Muscle layer of duodenum (tissue), 2 donors: ENCODE data around the gene EPB41L1.

Source experiments
- H3K27ac ChIP-seq: one replicate; pipeline ENCODE4 v1.7.0; 2013; ENCODE audit warnings: mild to moderate bottlenecking, low read length
- H3K27me3 ChIP-seq: one replicate; pipeline ENCODE4 v1.7.0; 2013; ENCODE audit warnings: low read depth, mild to moderate bottlenecking, control low read depth, low read length
- H3K36me3 ChIP-seq, 2 donors: one replicate each; pipeline ENCODE4 v1.7.0; 2013; ENCODE audit warnings: low read length in 2 of 2, control low read depth in 1 of 2, mild to moderate bottlenecking in 1 of 2; ENCODE audit not compliant: insufficient read depth in 2 of 2, control insufficient read depth in 1 of 2
- H3K4me1 ChIP-seq, 2 donors: one replicate each; pipeline ENCODE4 v1.7.0; 2013; ENCODE audit warnings: low read length in 2 of 2, mild to moderate bottlenecking in 2 of 2, control low read depth in 1 of 2, moderate library complexity in 1 of 2; ENCODE audit not compliant: insufficient read depth in 2 of 2, control insufficient read depth in 1 of 2
- H3K4me3 ChIP-seq, 2 donors: one replicate each; pipeline ENCODE4 v1.7.0; 2013; ENCODE audit warnings: low read length in 2 of 2, low read depth in 1 of 2, mild to moderate bottlenecking in 1 of 2
- H3K9me3 ChIP-seq, 2 donors: one replicate each; pipeline ENCODE4 v1.7.0; 2013; ENCODE audit warnings: low read length in 2 of 2, control low read depth in 1 of 2, mild to moderate bottlenecking in 1 of 2; ENCODE audit not compliant: control insufficient read depth in 1 of 2
- donor health status: healthy.

Gene EPB41L1

GRCh38 chr20:36157610-36158009 lies 3.1 kb downstream of the EPB41L1 start:
- Histone ChIP-seq H3K4me1 (peaks cover 0 to 28% of the 10 kb centered on the region in 2 donors), H3K36me3 (no peaks in the 10 kb centered on the region), H3K27me3 (no peaks in the 10 kb centered on the region), H3K9me3 (no peaks in the 10 kb centered on the region), H3K27ac (no peak overlapping the region), H3K4me3 (no peak overlapping the region)

DNA sequence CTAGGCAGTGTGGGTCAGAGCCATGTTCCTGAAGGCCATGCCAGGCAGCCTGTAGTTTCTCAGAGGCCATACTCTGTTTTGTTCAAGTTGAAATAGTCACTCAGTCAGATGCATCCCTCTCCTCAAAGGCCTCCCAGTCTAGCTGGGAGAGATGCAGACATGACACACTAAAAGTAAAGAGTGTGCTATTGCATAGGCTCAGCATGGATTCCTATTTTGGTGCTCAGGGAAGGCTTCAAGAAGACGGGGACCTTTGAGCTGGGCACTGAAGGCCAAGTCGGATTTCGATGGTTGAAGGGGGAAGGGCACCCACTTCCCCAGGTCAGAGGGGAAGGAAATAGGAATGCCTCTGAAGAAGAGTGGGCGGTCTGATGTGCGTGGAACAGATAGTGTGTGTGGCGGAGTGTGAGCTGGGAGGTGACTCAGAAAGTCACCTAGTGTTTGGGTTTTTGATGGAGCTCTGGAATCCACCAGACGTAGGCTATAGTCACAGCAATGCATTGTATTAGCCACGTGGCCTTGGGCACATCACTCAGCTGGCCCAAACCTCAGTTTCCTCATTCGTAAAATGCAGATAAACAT lies 3.7 kb downstream of the EPB41L1 start:
- H3K4me1 ChIP-seq = peaks cover 0 to 28% of the 10 kb centered on the region in 2 donors
- no peaks in the 10 kb centered on the region for H3K9me3 ChIP-seq
- no peaks in the 10 kb centered on the region for H3K27me3 ChIP-seq
- H3K4me3 ChIP-seq = no peak overlapping the region
- no peak overlapping the region for H3K27ac ChIP-seq
- no peaks in the 10 kb centered on the region for H3K36me3 ChIP-seq

- Histone ChIP-seq H3K27me3 (no peaks in the 10 kb centered on the region), H3K4me3 (no peak overlapping the region), H3K9me3 (no peaks in the 10 kb centered on the region), H3K36me3 (no peaks in the 10 kb centered on the region), H3K27ac (no peak overlapping the region), H3K4me1 (peaks cover 0 to 19% of the 10 kb centered on the region in 2 donors)
Observed at GRCh38 chr20:36159833-36160232, 5.3 kb downstream of the EPB41L1 start.

DNA sequence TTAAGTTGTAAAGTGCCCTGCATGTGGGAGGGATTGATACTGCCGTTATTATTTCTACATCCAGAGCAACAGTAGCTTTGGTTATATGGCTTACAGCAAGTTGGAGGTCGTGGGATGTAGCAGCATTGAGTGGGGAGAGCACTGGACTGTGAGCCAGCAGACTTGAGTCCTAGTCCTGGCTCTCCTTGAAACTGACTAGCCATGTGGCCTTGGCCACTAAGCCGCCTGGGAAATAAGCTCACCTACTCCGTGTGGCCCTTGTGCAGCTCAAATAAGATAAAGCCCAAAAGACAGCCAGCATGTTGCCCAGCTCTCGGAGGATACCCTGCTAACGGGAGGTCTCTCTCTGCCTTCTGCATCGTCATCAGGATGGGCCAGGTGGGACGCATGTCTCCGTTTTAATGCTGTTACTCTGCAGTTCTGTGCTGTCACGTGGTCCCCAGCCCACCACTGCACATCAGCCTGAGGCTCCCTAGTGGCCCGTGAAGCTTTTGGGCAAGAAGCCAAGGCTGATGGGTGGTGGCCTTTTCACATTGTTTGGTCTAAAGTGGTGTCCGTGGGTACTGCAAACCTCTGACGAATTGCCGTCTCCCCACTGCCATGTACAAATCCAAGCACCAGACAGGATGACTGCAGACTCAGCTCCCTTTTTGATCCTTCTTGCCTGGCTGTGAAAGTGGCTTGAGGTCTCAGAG lies 7.9 kb downstream of the EPB41L1 start:
- Histone ChIP-seq H3K27me3 (no peaks in the 10 kb centered on the region), H3K27ac (no peak overlapping the region), H3K36me3 (no peaks in the 10 kb centered on the region), H3K9me3 (no peaks in the 10 kb centered on the region), H3K4me1 (no peaks in the 10 kb centered on the region), H3K4me3 (no peak overlapping the region)

DNA sequence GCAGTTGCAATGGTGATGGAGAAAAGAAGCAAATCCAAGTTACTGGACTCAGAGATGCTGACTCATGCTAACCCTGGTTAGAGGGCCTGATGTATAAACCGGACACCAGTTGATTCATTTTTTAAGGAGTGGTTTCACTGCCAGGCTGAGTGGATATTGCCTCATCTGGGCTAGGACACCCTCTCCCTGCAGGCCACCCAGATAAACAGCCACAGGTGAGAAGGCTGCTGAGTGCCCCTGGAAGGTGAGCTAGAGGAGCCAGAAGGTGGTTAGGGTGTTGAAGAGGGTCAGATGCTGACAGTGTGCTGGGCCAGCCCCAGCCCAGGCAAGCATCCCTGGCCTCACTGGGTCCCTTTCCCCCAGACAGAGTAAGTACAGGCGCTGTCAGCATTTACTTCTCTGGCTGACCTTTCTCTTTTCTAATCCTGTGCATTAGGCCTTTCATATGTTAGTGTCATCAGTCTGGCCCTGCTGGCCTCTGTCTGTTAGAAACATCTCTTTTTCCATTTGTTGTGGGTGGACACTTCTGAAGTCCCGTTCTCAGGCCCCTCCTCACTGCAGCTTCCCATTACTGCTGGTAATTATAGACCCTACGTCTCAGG lies 13.5 kb downstream of the EPB41L1 start:
- Histone ChIP-seq H3K27ac (no peak overlapping the region), H3K4me1 (no peaks in the 10 kb centered on the region), H3K9me3 (no peaks in the 10 kb centered on the region), H3K36me3 (no peaks in the 10 kb centered on the region), H3K4me3 (no peak overlapping the region), H3K27me3 (no peaks in the 10 kb centered on the region)

- no peaks in the 10 kb centered on the region for H3K4me1 ChIP-seq
- H3K9me3 ChIP-seq = no peaks in the 10 kb centered on the region
- H3K27ac ChIP-seq = no peak overlapping the region
- H3K27me3 ChIP-seq = no peaks in the 10 kb centered on the region
- H3K36me3 ChIP-seq = peaks cover 2% of the 10 kb centered on the region in 2 donors
- no peak overlapping the region for H3K4me3 ChIP-seq
Observed at GRCh38 chr20:36170542-36171215, 16.1 kb downstream of the EPB41L1 start.

DNA sequence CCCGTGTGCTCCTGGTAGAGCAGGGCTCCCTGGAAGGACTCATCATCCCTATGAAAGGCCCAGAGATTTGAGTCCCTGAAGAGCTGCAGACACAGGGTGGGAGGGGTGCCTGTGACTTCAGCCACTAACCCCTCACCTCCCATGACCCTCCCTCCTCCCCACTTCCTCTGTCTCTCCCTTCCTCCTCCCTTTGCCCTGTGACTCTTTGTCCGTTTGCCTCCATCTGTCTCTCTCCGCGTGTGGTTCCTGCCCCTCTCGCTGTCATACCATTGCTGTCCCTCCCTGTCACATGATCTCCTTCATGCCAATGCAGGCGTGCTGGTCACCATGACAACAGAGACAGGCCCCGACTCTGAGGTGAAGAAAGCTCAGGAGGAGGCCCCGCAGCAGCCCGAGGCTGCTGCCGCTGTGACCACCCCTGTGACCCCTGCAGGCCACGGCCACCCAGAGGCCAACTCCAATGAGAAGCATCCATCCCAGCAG lies 19.0 kb downstream of the EPB41L1 start:
- H3K27me3 ChIP-seq = no peaks in the 10 kb centered on the region
- no peak overlapping the region for H3K27ac ChIP-seq
- no peaks in the 10 kb centered on the region for H3K4me1 ChIP-seq
- H3K9me3 ChIP-seq = no peaks in the 10 kb centered on the region
- peaks cover 2 to 17% of the 10 kb centered on the region in 2 donors for H3K36me3 ChIP-seq
- H3K4me3 ChIP-seq = no peak overlapping the region

GRCh38 chr20:36175016-36175415 lies 20.5 kb downstream of the EPB41L1 start:
- no peak overlapping the region for H3K27ac ChIP-seq
- no peaks in the 10 kb centered on the region for H3K4me1 ChIP-seq
- no peaks in the 10 kb centered on the region for H3K27me3 ChIP-seq
- H3K36me3 ChIP-seq = peaks cover 2 to 22% of the 10 kb centered on the region in 2 donors
- no peak overlapping the region for H3K4me3 ChIP-seq
- no peaks in the 10 kb centered on the region for H3K9me3 ChIP-seq

GRCh38 chr20:36175475-36175995 lies 21.0 kb downstream of the EPB41L1 start:
- Histone ChIP-seq H3K9me3 (no peaks in the 10 kb centered on the region), H3K27me3 (no peaks in the 10 kb centered on the region), H3K27ac (no peak overlapping the region), H3K36me3 (peaks cover 2 to 22% of the 10 kb centered on the region in 2 donors), H3K4me1 (no peaks in the 10 kb centered on the region), H3K4me3 (no peak overlapping the region)

- no peaks in the 10 kb centered on the region for H3K9me3 ChIP-seq
- H3K4me1 ChIP-seq = no peaks in the 10 kb centered on the region
- H3K4me3 ChIP-seq = no peak overlapping the region
- no peaks in the 10 kb centered on the region for H3K27me3 ChIP-seq
- peaks cover 2 to 30% of the 10 kb centered on the region in 2 donors for H3K36me3 ChIP-seq
- H3K27ac ChIP-seq = no peak overlapping the region
Observed at GRCh38 chr20:36177716-36178115, 23.2 kb downstream of the EPB41L1 start.
